ENCODE measurements around the gene PDCD11.
"Not testable (repeated sequence)": the region's sequence is repeated elsewhere in the genome, so short reads cannot be mapped to it uniquely, and the experiment has no call there.

PDCD11 gene

DNA sequence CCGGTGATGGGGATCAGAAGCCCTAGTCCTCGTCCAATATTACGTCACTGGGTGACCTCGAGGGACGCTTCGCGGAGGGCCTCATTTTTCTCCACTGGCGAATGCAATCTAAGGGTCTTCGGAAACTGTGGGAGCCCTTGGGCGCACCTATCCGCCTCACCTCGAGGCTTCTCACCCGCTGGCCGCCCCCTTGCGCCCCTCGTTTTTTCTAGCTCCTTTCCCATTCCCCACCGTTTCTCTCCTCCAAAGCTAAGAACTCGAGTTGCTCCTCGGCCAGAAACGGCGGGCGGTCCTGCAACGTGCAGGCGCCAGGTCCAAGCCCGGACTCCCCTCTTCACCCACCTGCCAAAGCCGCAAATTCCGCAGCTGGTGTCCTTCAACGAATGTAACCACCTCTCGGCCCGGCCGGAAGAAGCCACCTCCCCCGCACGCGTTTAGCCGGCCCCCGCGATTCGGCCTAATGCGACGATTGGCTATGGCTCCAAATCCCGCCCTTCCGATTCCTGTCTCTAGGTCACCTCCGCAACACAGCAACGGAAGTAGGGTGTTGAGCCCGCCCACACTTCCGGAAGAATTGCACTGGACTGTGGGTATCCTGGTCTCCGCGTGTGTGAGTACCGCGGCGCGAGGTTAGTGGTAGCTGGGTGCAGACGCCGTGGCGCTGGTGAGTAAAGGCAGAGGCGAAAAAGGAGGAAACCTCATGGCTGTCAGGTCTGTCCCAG, at the start of gene PDCD11, which contains the start of gene ATP5MK:
PDCD11 (plus strand) TSS at position 560 of the 722 bp plus-strand sequence. CDS start 1,801 bp downstream, outside the sequence.
ATP5MK (minus strand) TSS at position 409 of the 722 bp plus-strand sequence. CDS start 4,018 bp downstream, outside the sequence.
- DNase-seq = peak; percentile 98

DNA sequence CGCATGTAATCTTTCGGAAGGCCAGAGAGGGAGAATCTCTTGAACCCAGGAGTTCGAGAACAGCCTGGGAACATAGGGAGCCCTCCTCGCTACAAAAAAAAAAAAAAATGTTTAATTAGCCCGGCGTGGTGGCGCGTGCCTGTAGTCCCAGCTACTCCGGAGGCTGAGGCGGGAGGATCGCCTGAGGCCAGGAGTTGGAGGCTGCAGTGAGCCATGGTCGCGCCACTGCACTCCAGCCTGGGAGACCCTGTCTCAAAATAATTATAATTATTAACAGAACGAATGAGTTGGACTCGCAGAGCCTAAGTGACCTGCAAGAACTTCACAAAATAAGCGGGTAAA, 46.3 kb upstream of the PDCD11 start:
- no peak for DNase-seq

GRCh38 chr10:103350517-103351260, 45.7 kb upstream of the PDCD11 start, which contains the start of gene PCGF6:
Gene PCGF6 (minus strand): TSS chr10:103351140. CDS start chr10:103351066, 74 bp downstream.
- peak; percentile 85 for DNase-seq

GRCh38 chr10:103353281-103353680, 43.1 kb upstream of the PDCD11 start:
- DNase-seq = no peak

- DNase-seq = not testable (repeated sequence)
Observed at GRCh38 chr10:103354567-103354966, 41.9 kb upstream of the PDCD11 start.

DNA sequence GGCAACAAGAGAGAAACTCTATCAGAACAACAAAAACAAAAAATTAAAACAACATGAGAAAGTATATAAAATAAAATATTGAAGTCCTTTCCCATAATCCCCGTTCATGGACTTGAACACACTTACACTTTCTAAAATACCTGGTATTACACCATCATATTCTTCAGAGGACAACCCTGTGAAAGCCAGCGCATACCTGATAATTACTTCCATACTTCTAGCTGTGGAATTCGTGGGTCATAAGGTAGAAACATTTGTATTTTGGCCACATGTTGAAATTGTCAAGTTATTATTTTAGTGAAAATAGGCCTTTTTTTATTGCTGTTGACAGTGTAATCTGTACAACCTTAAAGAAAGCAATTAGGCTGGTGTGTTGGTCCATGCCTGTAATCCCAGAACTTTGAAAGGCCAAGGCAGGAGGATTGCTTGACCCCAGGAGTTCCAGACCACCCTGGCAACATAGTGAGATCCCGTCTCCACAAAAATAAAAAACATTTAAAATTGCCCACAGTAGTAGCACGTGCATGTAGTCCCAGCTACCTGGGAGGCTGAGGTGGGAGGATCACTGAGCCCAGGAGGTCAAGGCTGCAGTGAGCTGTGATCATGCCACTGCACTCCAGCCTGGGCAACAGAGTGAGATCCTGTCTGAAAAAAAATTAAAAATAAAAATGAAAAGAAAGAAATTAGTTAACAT, 40.4 kb upstream of the PDCD11 start:
- no peak for DNase-seq

- not testable (repeated sequence) for DNase-seq
Observed at GRCh38 chr10:103359493-103359892, 36.9 kb upstream of the PDCD11 start.

DNA sequence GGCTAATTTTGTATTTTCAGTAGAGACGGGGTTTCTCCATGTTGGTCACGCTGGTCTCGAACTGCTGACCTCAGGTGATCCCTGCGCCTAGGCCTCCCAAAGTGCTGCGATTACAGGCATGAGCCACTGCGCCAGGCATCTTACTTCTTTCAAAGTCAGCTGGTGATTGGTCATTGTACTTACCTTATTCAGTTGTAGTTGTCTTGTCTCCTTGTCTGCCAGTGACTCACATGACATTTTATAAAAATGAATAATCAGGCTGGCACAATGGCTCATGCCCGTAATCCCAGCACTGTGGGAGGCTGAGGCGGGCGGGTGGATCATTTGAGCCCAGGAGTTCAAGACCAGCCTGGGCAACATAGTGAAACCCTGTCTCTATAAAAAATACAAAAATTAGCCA, 35.6 kb upstream of the PDCD11 start:
- DNase-seq = not testable (repeated sequence)

GRCh38 chr10:103367379-103367781, 29.0 kb upstream of the PDCD11 start:
- no peak for DNase-seq

DNA sequence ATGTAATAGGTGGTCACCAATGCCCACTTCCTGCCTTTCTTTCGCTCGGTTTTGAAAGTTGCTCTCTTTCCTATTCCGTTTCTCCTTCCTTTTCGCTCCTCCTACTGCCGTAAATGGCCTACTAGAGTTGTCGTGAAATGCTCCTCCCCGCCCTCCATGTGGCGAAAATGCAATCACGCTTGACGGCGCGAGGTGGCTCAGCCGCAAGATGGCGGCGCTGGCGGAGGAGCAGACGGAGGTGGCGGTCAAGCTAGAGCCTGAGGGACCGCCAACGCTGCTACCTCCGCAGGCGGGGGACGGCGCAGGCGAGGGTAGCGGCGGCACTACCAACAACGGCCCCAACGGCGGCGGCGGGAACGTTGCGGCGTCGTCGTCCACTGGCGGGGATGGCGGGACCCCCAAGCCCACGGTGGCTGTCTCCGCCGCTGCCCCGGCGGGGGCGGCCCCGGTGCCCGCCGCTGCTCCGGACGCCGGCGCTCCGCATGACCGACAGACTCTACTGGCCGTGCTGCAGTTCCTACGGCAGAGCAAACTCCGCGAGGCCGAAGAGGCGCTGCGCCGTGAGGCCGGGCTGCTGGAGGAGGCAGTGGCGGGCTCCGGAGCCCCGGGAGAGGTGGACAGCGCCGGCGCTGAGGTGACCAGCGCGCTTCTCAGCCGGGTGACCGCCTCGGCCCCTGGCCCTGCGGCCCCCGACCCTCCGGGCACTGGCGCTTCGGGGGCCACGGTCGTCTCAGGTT, 28.5 kb upstream of the PDCD11 start, which contains the start of gene TAF5:
TAF5 (plus strand) TSS at position 195 of the 737 bp plus-strand sequence; CDS start at position 209, 14 bp downstream.
- DNase-seq = peak; percentile 96

GRCh38 chr10:103373544-103373943, 22.9 kb upstream of the PDCD11 start:
- DNase-seq = no peak

- DNase-seq = no peak
Observed at GRCh38 chr10:103374263-103374662, 22.2 kb upstream of the PDCD11 start.

DNA sequence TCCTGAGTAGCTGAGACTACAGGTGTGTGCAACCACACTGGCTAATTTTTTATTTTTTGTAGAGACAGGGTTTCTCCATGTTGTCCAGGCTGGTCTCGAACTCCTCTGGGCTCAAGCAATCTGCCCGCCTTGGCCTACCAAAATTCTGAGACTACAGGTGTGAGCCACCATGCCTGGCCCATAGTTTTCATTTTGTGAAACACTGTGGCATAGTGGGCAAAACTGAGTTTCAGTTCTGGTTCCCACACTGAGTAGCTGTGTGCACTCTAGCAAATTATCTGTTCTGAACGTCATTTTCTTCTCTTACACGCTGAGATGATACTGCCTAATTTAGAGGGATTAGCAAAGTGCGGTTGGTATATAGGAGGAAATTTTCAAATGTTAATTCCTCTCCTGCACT, 13.7 kb upstream of the PDCD11 start:
- no peak for DNase-seq

DNA sequence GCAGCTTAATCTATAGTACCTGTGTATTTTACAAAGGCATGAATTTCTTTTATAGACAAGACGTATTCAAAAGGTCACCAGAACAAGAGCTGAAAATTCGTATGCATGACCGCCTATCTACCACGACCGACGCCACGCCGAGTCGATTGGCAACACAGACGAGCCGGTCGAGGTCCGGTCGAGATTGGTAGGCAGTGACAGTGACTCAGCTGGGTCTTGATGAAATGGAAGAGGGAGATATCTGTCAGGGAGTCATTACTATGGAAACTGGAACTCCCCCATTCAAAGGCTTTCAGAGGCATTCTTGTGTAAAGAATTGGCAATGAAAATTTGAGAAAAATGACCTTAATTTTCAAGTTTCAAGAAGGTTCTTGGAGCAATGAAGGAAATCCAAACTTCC, 2.2 kb upstream of the PDCD11 start:
- DNase-seq = no peak

- no peak for DNase-seq
Observed at GRCh38 chr10:103395754-103396066, 716 bp upstream of the PDCD11 start.

- DNase-seq = no peak
Observed at GRCh38 chr10:103396789-103397087, 312 bp downstream of the PDCD11 start.

DNA sequence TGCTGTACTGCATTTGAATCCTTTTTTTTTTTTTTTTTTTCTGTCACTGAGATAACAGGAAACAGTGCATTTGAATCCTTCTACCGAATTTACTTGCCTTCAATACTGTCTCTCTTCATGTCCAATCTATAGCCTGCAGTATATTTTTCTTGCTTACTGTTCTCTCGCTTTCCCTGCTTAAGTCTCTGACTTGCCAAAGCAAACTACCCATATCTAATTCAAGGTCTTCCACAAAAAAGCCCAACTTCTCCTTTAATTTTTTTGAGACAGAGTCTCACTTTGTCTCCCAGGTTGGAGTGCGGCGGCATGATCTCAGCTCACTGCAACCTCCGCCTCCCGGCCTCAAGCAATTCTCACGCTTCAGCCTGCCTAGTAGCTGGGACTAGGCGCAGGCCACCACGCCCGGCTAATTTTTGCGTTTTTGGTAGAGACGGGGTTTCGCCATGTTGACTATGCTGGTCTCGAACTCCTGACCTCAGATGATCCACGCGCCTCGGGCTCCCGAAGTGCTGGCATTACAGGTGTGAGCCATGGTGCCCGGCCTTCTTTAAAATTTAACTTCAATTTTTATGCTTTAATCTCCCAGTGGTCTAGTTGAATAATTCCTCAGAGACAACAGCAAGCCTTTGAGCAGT, 882 bp downstream of the PDCD11 start:
- no peak for DNase-seq

DNA sequence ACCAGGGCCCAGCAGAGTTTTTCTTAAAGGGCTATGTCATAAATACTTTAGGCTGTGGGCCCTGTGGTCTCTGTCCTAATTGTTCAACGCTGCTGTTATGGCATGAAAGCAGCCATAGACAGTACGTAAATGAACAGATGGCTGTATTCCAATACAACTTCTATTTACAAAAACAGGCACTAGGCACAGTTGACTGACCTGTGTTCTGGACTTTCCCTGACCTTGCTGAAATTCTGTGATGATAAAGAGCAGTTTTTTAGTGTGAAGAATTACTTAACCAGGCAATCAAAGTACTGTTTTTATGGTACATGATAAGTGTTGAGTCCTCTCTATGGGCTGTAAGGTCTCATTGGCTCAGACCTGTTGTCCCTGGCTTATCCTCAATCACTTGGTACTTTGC, 17.1 kb downstream of the PDCD11 start:
- no peak for DNase-seq

GRCh38 chr10:103415581-103415980, 19.2 kb downstream of the PDCD11 start:
- no peak for DNase-seq

- peak; percentile 44 for DNase-seq
Observed at GRCh38 chr10:103416436-103417147, 20.2 kb downstream of the PDCD11 start.

DNA sequence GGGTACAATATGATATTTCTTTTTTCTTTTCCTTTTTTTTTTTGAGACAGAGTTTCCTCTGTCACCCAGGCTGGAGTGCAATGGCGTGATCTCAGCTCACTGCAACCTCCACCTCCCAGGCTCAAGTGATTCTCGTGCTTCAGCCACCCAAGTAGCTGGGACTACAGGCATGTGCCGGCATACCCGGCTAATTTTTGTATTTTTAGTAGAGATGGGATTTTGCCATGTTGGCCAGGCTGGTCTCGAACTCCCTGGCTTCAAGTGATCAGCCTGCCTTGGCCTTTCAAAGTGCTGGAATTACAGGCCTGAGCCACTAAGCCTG, 20.7 kb downstream of the PDCD11 start:
- DNase-seq = not testable (repeated sequence)

- no peak for DNase-seq
Observed at GRCh38 chr10:103417601-103418000, 21.2 kb downstream of the PDCD11 start.

Measured in midbrain (tissue), 1 donor.